ENCODE results near the gene KCNK2.

The KCNK2 gene, protein sequence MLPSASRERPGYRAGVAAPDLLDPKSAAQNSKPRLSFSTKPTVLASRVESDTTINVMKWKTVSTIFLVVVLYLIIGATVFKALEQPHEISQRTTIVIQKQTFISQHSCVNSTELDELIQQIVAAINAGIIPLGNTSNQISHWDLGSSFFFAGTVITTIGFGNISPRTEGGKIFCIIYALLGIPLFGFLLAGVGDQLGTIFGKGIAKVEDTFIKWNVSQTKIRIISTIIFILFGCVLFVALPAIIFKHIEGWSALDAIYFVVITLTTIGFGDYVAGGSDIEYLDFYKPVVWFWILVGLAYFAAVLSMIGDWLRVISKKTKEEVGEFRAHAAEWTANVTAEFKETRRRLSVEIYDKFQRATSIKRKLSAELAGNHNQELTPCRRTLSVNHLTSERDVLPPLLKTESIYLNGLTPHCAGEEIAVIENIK

DNA sequence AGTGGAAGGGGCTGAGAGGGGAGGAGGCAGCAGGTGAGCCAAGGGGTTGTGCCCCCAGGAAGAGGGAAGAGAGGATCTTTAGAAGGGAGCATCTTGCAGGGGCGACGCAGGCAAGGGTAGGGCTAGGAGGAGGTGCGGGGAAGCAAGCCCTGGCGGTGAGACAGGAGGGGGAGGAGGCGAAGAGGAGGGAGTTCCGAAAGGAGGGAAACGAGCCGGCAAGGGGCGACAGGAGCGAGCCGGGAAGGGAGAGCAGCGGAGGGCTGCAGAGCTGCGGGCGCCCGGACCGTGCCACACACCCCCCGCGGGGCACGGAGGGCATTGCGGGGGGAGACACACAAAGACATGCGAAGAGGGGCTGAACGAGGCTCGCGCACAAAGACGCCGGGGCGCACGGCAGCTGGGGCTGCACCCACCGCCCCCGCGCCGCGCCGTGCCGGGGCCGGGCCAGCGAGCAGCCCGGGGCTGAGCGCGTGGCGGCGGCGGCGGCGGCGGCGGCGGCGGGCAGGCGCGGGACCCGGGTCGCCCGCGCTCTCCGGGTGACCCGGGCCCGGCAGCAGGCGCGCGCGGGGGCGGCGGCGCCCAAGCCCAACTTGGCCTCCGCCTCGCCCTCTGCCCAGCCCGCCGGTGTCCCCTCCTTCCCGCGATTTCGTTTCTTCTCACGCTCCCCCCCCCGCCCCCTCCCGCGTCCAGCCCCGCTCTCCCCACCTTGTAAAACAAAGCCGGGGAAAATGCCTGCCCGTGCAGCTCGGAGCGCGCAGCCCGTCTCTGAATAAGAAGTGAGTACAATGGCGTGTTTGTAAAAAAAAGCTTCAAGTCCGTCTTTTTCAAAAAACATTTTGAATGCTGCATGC, at the start of gene KCNK2:
TSS of gene KCNK2 (plus strand) at position 206 of the 851 bp plus-strand sequence. CDS start 649 bp downstream, outside the sequence.
- no peak for DNase-seq

DNA sequence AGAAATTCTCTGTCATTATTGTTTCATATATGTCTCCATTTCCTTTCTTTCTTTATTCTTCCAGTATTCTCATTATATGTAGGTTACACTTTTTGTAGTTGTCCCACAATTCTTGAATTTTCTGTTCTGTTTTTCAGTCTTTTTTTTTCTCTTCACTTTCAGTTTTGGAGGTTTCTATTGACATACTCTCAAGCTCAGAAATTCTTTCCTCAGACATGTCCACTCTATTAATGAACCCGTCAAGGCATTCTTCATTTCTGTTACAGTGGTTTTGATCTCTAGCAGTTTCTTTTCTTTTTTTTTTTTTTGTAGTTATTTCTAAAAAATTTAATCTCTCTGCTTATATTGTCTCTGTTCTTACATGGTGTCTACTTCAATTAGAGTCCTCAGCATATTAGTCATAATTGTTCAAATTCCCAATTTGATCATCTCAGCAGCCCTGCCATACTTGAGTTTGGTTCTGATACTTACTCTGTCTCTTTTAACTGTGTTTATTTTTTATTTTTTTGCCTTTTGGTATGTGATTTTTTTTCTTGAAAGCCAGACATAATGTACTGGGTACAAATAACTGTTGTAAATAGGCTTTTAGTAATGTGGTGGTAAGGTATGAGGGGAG, 49.5 kb upstream of the KCNK2 start:
- no peak for DNase-seq

DNA sequence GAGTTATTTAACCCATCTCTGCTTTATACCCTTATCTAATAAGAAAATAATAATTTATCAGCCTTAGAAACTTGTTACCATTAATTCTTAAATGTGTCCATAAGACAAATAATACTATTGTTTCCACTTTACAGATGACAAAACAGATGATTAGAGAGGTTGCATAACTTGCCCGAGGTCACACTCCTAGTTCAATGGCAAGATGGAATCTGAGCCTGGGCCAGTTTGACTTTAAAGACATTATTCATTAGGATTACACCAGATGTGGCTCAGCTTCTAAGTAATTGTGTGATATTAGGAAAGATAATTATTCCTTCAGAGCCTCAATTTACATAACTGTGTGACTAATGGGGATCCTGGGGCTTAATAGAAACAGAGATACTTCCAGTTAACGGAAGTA, 42.3 kb upstream of the KCNK2 start:
- no peak for DNase-seq

DNA sequence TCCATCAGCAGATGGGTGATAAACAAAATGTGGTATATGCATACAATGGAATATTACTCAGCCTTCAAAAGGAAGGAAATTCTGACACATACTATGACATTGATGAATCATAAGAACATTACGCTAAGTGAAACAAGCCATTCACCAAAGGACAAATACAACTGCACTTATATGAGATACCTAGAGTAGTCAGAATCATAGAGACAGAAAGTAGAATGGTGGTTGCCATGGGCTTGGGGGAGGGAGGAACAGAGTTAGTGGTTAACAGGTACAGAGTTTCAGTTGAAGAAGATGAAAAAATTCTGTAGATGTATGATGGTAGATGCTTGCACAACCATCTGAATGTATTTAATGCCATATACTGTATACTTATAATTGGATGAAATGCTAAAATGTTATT, 39.1 kb upstream of the KCNK2 start:
- no peak for DNase-seq

DNA sequence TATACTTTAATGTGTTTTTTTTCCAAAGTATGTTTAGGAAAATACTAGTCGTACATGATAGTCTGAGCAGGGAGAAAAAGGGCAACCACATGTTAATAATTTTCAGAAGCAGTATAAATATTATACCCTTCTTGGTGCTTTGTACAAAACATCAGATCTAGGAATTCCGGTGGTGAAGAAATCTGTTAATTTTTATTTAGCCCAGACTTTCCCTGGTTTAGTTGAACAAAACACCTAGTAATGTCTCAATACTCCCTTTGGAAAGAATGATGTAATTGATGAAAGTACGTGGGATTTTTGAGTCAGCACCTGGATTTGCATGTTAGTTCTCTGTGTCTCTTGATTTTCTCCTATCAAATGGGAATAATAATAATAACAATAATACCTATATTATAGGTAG, 38.4 kb upstream of the KCNK2 start:
- no peak for DNase-seq

DNA sequence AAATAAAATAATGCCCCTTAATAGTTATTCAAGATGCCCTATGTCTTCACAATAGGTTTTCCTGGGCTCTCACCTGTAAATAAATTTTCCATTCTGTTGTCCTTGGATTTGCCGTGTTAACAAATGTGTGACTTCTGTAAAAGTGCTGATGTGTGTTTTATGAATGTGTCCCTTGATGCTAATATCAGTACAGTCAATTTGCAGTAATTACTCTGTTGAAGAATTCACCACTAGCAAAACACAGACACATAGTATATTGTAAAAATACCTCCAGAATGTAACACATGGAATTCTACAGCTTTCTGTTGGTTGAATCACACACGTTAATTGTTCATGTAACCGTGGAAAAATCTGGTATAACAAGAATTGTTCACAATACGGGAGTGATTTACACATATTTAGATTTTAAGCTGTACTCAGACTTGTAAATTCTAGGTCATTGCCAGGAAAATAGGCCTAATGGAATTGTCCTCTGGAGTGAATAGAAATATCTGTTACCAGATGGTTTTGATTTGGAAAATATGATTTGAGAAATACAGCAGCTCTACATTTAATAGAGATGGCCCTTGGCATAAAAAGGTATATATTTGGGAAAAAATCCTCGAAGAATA, 36.7 kb upstream of the KCNK2 start:
- DNase-seq: no peak

DNA sequence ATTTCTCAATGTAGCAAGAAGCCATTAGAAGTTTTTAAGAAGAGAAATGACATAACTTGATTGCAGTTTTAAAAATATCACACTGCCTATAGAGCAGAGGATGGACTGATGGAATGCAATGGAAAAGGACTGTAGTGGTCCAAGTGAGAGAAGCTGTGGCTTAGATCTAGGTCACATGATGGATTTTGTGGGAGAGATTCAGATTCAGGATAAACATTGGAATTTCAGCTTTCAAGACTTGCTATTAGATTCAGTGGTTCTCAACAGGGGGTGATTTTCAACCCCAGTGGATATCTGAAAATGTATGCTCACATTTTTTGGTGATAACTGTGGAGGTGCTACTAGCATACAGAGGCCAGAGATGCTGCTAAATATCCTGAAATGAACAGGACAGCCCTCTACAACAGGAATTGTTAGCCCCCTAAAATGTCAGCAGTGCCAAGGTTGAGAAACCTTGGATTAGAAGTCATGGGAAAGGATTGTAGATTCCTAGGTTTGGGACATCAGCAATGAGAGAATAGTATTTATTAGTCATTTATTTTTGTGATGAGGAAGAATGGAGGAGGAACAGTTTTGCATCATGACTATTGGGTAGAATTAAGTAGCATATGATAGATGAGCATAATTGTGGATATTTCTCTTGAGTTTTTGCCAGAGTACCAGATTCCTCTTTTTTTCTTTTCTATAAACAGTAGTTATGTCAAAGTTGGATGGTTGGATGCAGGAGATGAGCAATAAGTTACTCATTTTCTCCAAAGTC, 30.1 kb upstream of the KCNK2 start:
- DNase-seq: no peak

DNA sequence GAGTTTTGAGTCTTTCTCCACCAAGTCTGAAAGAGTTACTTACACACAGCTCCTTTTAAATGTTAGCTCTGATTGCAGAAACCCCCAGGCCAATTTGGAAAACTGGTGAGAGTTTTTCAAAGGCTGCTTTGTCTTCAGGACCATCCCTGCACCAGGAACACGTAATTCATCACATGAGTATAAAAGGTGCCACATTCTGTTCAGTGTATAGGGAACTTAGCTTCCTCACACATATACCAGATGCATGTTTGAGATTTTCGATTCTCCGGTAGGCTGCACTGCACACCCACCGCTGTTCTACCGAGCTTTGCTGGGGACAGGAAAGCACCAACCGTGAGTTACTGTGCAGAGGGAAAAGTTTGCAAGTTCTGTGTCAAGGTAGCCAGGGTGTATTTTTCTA, 28.3 kb upstream of the KCNK2 start:
- DNase-seq: no peak

DNA sequence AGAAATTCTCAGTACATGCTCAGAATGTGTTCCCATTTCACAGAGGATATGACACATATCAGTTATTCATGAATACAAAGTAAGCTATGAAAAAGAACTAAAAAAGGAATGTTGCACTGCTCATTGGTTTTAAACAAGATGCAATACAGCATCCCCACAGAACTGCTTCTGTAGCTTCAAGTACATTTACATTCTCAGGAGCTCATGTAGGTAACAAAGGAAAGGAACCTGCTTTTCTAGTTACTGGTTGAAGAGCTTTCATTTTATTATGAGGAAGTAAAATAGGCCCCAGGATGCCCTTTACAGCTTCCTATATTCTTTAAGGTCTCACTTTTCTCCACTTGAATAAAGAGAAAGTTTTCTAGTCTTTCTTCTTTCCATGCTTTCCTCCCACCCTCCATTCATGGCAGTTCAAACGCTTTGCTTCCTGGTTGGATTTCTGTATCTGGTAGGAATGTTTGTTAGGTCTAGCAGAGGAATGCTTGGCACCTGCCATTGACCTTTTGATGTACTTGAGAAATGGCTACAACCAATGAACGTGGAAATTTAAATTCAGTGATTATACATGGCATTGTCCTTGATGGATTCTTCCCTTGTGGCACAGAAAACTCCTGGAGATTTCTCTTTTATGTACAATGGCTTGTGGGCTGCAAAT, 27.1 kb upstream of the KCNK2 start:
- DNase-seq: no peak

DNA sequence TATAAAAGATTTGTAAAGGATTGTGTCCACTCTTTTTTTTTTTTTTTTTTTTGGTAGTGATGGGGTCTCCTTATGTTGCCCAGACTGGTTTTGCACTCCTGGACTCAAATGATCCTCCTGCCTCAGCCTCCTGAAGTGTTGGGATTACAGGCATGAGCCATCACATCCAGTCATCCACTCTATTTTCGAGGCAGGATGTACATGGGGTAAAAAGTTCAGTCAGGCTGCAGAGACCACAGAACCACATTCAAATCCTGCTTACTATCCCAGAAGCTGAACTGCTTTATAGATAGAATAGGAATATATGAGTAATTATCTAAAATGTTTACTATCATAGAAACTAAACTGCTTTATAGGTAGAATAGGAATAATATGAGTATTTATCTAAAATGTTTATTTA, 26.0 kb upstream of the KCNK2 start:
- DNase-seq: no peak

DNA sequence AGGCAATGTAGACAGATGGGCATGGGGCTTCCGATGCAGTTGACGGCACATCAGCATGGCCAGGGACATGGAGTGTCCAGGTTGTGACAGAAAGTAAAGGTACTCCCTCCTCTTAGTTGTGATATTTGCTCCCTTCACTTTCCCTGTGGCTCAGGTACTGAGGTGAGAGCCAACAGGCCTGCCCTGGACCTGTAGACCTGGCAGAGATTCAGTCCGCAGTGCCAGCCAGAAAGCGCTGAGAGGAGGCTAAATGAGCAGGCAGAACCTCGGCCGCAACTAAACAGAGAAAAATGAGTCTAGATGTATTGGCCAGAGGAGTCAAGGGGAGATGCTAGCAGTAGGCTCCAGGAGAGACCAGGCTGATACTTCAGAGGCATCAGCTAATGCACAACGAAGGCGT, 22.6 kb upstream of the KCNK2 start:
- no peak for DNase-seq

DNA sequence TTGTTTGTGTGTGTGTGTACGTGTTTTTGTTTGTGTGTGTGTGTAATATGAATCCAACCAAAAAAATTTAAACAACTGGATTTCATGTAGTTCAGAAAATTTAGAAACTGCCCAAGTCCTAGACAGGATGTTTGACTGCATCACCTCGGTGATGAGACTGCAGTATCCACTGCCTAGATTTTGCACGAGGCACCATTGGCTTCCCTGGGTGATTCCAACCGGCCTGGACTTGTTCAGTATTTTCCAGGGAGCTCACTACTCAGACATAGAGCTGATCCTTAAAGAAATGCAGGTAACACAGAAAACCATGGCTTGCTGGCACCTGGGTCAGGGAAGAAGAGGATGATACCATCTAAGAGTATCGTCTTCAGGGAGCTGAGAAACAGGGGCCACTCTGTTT, 18.2 kb upstream of the KCNK2 start:
- no peak for DNase-seq

DNA sequence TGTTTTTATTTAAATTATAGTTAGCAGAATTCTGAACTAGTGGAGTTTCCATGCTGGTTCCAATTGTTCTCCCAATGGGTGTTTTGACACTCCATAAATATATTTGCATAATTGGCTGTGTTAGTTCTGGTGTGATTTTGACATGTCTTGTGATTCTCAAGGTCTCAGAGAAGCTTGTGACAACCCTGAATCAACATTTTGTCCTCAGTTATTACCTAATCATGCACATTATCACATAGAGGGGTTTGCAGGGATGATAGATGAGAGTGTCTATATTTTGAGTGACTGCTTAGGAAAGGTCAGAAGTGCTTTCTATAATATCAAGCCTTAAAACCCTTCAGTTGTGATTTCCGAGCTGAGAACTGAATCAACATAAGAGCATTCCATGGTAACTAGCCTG, 11.5 kb upstream of the KCNK2 start:
- no peak for DNase-seq

DNA sequence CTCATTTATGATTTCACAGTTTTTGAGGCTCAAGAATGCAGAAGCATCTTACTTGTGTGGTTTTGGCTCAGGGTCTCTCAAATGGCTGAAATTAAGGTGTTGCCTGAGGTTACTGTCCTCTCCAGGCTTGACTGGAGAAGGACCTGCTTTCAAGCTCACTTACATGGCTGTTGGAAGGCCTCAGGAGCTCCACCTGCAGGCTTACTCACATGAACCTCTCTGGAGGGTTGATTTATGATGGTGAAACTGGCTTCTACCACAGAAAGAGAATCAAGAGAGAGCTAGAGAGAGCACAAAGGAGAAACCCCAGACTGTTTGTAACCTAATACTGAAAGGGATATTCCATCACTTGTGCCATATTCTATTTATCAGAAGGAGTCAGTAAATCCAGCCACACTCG, 6.2 kb upstream of the KCNK2 start:
- DNase-seq: no peak

DNA sequence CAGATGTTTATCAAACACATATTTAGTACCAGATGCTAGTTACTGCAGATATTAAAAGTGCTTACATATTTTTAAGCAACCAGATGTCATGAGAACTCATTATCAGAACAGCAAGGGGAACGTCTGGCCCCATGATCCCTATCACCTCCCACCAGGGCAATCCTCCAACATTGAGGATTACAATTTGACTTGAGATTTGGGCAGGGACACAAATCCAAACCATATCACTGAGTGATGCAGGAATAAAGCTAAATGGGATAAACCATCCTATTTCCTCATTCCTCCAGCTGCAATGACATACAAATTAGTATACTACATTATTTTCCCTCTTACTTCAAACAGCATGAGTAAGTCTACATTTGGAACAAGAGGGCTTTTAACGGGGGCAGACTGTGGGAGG, 3.1 kb upstream of the KCNK2 start:
- no peak for DNase-seq

DNA sequence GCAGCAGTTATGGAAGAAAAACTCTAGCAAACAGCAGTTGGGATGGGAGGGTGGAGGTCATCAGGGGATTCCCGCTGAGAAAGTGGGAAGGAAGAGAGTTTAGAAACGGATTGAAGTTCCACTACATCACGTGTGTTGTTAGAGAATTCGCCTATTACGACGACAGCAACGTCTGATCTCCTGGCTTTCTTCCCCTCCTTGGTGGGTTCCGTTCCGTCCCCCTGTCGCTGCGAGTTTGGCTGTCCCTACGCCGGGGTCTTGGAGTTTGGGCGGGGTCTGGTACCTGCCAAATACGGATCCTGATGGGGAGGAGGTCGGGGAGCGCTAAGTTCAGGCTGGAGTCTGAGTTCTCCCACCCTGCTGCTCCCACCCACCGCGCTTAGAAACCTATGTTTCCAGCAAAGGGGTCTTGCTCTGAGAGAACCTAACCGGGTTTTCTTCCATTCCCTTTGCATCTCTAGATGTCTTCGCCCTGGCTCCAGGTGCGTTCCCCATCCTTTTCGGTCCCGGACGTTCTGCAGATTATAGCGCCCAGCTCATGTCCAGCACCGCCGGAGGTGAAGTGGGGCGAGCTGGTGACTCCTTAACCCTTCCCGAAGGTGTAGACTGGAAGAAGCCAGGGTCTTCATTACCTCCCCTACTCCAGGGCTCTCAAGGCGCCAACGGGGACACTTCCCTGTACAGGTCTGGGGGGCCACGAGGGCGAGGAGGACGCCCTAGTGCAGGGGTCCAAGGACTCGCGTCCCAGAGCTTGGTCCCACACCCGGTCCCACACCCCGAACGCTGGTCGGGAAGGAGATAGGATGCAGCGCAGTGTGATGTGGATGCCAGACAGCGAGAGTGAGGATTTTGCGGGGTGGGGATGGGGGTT, 641 bp upstream of the KCNK2 start:
- DNase-seq: no peak

DNA sequence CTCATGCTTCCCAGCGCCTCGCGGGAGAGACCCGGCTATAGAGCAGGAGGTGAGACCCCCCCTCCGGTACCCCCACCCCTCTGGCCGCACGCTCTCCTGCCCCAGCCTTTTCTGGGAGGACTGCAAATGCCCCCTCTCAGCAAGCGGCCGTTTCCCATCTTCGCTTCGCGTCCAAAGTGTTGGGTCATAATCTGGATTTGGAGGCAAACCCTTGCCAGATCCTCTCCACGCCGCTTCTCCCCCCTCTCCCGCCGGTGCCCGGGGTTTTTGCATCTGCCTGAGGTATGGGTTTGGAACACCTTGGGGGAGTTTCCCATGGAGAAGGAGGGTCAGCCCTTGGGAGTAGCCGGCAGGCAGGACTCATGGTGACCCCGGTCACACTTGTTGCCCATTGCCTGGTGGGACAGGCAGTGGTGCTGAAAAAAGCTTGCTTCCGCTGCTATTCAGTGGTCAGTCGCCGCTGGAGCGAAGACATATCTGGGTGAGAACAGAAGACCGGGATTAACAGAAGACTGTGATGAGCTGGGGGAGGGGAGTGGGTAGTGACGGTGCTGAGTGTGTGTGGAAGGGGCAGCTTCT, 935 bp downstream of the KCNK2 start:
- DNase-seq: no peak

DNA sequence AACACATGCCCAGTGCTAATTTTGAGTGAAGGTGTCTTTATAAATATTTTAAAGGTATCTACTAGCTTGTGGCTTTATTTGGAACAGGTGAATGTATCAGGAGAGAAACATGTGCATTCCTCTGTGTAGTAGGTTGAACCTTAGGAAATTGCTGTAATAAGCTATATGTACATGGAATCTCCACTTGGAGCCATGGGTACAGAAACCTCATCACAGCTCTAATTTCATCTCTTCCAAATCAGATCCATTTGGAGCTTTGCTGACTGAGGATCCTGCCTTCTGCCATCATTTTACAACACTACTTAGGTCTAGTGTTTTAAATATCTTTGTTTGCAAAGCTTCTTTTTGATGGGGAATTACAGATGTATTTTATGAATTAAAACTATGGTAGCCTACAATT, 2.1 kb downstream of the KCNK2 start:
- DNase-seq: no peak

DNA sequence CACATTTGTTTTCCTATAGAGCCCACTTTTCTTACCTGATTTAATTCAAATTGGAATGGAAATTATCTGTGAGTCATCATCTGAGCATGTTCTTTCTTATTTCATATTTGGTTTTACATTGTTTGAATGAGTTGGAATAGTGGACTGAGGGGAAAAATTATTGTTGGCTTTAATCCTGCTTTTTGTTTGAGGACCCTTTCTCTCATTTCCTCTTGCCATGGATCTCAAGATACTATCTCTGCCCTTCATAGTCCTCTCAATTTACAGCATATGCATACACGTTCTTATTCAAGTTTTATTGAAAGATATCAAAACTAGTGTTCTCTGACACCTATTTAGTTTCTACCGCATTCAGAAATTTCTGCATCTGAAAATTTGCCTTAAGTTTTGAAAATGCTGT, 5.1 kb downstream of the KCNK2 start:
- no peak for DNase-seq

DNA sequence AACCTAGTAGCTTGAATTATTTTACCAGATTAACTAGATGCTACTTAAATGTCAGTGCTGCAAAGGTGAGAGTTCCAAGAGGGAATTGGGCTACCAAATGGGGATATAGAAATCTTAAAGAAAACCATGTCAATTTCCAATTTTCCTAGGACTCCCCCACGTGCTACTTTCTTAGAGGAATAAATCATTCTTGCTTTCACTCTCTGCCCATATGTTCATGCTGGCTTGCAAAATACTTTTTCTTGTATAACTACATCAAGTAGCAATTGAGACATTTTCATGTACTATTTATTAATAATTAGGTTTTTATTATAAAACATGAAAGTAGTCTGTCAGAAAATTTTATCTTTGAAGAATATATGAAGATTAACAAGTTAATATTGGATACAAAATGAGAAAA, 11.8 kb downstream of the KCNK2 start:
- DNase-seq: no peak

DNA sequence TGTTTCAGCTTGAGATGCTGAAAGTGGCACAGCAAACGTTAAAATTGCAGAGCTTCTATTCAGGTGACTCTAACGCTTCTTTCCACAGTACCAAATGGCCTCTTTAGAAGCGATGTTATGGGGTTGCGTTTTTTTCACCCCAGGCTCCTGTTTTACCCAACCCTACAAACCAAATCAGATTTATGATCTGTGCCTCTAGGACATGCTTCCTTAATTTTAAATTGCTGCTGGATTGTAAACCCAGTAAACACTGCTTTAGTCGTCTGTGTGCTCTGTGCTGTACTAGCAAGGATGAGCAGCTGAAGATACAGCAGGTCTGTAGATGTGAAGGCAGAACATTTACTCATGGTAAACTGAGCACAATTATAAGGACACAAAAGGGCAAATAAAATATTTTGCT, 13.0 kb downstream of the KCNK2 start:
- DNase-seq: no peak
